GM21723 (cell line): Measurements from ENCODE around the gene PRKN.

ENCODE experiments used
- ATAC-seq: cut with Tn5 transposase; IDR thresholded peaks from one replicate; pipeline ENCODE4 v1.9.1; 2021; ENCODE audit warnings: mild to moderate bottlenecking, moderate library complexity; ENCODE audit not compliant: unreplicated experiment

The PRKN gene

GRCh38 chr6:161748535-161749416 is 978.8 kb downstream of the PRKN start:
- ATAC-seq: no peak

- ATAC-seq: no peak
These were observed 980.1 kb downstream of the PRKN start for GRCh38 chr6:161747506-161747905.

- ATAC-seq: no peak
These were observed 981.9 kb downstream of the PRKN start for GRCh38 chr6:161745594-161746141.

GRCh38 chr6:161745128-161745527 is 982.4 kb downstream of the PRKN start:
- no peak for ATAC-seq

GRCh38 chr6:161744211-161745067 is 983.1 kb downstream of the PRKN start:
- no peak for ATAC-seq

- no peak for ATAC-seq
These were observed 983.9 kb downstream of the PRKN start for GRCh38 chr6:161743509-161744178.

GRCh38 chr6:161740486-161740885 is 987.1 kb downstream of the PRKN start:
- ATAC-seq: no peak

GRCh38 chr6:161736781-161737292 is 990.7 kb downstream of the PRKN start:
- no peak for ATAC-seq

- no peak for ATAC-seq
These were observed 991.2 kb downstream of the PRKN start for GRCh38 chr6:161736326-161736725.

- no peak for ATAC-seq
These were observed 995.0 kb downstream of the PRKN start for GRCh38 chr6:161732594-161732993.

- ATAC-seq: no peak
These were observed 1000.3 kb downstream of the PRKN start for GRCh38 chr6:161727083-161727833.

GRCh38 chr6:161722394-161722793 is 1005.2 kb downstream of the PRKN start:
- no peak for ATAC-seq

- no peak for ATAC-seq
These were observed 1006.1 kb downstream of the PRKN start for GRCh38 chr6:161721511-161721910.

- no peak for ATAC-seq
These were observed 1011.4 kb downstream of the PRKN start for GRCh38 chr6:161716176-161716575.

GRCh38 chr6:161711938-161712337 is 1015.6 kb downstream of the PRKN start:
- ATAC-seq: no peak

GRCh38 chr6:161711515-161711914 is 1016.1 kb downstream of the PRKN start:
- no peak for ATAC-seq

- ATAC-seq: no peak
These were observed 1016.9 kb downstream of the PRKN start for GRCh38 chr6:161710698-161711097.

- ATAC-seq: no peak
These were observed 1026.5 kb downstream of the PRKN start for GRCh38 chr6:161701056-161701455.

GRCh38 chr6:161696801-161697200 is 1030.8 kb downstream of the PRKN start:
- ATAC-seq: no peak

GRCh38 chr6:161694995-161695394 is 1032.6 kb downstream of the PRKN start:
- no peak for ATAC-seq
